CD4-positive, alpha-beta T cell treated with Interferon gamma for 1 hour (primary cell): ENCODE results near the gene TGIF2LX.
"Not testable (repeated sequence)": the region's sequence is repeated elsewhere in the genome, so short reads cannot be mapped to it uniquely, and the experiment has no call there.

Experiments used
- DNase-seq: peaks from one replicate; pipeline ENCODE4 v3.0.0-alpha.2; 2020

The TGIF2LX gene

GRCh38 chrX:89921665-89922064 lies at the start of gene TGIF2LX:
TSS of gene TGIF2LX (plus strand) at chrX:89921908. CDS start at chrX:89922086, 178 bp downstream.
- DNase-seq, result not testable (repeated sequence)

DNA sequence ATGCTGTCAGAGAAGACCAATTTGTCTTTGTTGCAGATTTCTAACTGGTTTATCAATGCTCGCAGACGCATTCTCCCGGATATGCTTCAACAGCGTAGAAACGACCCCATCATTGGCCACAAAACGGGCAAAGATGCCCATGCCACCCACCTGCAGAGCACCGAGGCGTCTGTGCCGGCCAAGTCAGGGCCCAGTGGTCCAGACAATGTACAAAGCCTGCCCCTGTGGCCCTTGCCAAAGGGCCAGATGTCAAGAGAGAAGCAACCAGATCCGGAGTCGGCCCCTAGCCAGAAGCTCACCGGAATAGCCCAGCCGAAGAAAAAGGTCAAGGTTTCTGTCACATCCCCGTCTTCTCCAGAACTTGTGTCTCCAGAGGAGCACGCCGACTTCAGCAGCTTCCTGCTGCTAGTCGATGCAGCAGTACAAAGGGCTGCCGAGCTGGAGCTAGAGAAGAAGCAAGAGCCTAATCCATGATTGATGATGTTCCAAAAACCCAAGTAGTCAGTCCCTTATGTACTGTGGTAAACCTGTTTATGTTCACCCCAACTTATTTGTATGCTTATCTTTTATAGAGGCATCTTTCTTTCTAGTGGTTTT lies 728 bp downstream of the TGIF2LX start:
- not testable (repeated sequence) for DNase-seq

DNA sequence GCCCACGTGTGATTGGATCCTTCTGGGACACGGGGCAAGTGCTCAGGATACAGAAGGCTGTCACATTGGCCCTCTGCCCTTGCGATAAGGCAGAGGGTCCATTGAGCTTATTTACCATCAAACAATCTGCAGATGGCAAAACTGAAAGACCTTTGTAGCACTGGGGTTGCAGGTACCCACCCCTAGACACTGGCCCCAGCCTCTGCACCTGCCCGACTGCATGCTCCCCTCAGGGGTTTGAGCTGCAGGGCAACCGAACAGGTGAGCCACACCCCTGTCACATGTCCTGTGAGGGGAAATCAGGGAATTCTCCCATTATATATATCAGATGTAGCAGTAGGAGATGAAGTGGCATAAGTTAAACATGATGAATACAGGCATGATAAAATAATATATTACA lies 21.4 kb downstream of the TGIF2LX start:
- not testable (repeated sequence) for DNase-seq

- DNase-seq, result not testable (repeated sequence)
These were observed 43.9 kb downstream of the TGIF2LX start for GRCh38 chrX:89965588-89965987.
